MM.1S (cell line): Measurements from ENCODE around the gene LMF1.

ENCODE experiments used
- CTCF ChIP-seq: fragments of 300-600 bp; sonication (generic); IDR thresholded peaks from 2 replicates; pipeline ENCODE4 v1.5.1; 2016; ENCODE audit warnings: antibody characterized with exemption, low read length, mixed read lengths
- EZH2 ChIP-seq: fragments of 300-600 bp; sonication (generic); optimal IDR thresholded peaks from 2 replicates; pipeline ENCODE3; 2017; ENCODE audit warnings: low read depth, mild to moderate bottlenecking, antibody characterized with exemption, low read length, mixed read lengths

- TF ChIP-seq CTCF (no peak), EZH2 (no peak)
Observed at GRCh38 chr16:962901-963814, 7.6 kb downstream of the LMF1 start.
